Ovary (tissue), 3 donors: ENCODE measurements around the gene TMEM45A.

Experiments
- EP300 ChIP-seq: sonication (generic); formaldehyde crosslinking; IDR thresholded peaks from one replicate; pipeline ENCODE4 v1.6.1; 2017; ENCODE audit warnings: antibody characterized with exemption
- TF ChIP-seq, protein P1 (sequence below), 3 donors: fragments of 450-650 bp in 2 of 3; fragments of 200-600 bp in 1 of 3; IDR thresholded peaks; one replicate each; pipeline versions ENCODE4 v1.5.1 to v1.8.0; 2016 to 2022; ENCODE audit warnings: antibody characterized with exemption in 3 of 3, mild to moderate bottlenecking in 1 of 3
- donor health status: DM: no; HTN: no; CAD: no.

DNA sequence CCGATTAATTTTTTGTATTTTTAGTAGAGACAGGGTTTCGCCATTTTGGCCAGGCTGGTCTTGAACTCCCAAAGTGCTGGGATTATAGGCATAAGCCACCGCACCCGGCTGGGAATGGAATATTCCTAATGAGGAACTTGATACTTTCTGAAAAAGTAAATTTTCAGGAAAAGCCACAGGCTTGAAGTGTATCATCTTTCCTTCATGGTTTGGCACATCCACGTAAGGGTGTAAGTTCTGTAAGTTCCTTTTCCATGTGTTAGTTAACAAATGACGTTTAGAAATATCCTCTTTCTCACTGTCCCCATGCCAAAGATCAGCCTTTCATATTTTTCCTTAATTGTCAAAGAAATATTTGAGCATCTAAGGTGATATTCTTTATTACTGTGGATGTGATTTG lies 24.9 kb downstream of the TMEM45A start:
- TF ChIP-seq, protein P1, sequence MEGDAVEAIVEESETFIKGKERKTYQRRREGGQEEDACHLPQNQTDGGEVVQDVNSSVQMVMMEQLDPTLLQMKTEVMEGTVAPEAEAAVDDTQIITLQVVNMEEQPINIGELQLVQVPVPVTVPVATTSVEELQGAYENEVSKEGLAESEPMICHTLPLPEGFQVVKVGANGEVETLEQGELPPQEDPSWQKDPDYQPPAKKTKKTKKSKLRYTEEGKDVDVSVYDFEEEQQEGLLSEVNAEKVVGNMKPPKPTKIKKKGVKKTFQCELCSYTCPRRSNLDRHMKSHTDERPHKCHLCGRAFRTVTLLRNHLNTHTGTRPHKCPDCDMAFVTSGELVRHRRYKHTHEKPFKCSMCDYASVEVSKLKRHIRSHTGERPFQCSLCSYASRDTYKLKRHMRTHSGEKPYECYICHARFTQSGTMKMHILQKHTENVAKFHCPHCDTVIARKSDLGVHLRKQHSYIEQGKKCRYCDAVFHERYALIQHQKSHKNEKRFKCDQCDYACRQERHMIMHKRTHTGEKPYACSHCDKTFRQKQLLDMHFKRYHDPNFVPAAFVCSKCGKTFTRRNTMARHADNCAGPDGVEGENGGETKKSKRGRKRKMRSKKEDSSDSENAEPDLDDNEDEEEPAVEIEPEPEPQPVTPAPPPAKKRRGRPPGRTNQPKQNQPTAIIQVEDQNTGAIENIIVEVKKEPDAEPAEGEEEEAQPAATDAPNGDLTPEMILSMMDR (IDR thresholded peaks at IDR 0.05), result no peak
- no peak for TF ChIP-seq EP300
